NCI-H1417 (cell line): ENCODE results near the gene PHF21A.

Experiments used
- DNase-seq, 3 experiments: peaks; one replicate each; lab custom pipeline; 2025; lab: John Stamatoyannopoulos, UW

PHF21A gene

DNA sequence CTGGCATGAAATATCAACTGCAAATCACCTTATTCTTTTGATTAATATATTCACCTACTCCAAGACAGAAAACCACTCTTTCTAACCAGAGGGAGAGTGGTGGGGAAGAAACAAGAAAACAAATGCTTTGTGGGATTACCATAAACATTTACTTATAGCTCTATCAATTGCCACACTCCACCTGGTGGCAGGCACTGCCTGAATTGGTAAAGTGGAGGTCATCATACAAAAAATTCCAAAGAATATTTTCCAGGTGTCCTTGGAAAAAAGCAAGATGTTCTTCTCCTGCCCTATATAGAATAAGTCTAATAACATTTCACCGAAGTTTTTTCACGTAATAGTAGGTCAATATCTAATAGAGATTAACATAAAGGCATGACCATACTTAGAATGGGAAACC lies 45.3 kb downstream of the PHF21A start:
- peak in 1 of 3 experiments; percentile 5 for DNase-seq

DNA sequence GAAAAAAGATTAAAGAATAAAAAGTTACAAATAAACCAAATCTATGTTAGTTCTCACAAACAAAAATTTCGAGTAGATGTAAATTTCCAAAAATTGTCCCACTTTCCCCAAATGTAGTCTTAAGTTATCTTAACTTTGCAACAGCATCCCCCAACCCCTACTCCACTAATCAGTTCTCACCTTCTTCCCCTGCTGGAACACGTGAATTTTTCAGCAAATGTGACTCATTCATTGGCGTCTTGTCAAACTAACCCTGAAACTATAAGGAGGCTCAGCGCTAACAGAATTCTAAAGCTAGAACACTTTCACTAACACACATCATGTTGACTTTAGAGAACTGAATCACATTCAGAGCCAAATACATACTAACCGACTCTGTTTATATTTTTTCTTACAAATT lies 46.1 kb downstream of the PHF21A start:
- no peak for DNase-seq

DNA sequence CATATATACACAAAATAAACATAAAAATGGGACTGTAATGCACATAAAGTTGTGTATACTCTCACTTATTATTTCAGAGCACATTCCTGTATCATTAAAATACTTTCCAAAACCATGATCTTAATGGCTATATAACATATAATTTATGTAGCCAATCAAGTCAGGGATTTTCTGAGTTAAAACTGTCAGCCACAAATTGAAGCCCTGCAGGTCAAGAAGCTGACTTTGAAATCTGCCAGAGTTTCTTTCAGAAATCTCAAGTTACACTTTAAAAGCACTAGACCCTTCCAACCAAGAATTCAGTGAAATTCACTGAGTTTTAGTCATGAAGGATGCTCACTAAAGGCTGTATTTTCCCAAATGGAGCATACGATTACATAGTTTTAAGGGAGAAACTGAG lies 47.6 kb downstream of the PHF21A start:
- DNase-seq = no peak

DNA sequence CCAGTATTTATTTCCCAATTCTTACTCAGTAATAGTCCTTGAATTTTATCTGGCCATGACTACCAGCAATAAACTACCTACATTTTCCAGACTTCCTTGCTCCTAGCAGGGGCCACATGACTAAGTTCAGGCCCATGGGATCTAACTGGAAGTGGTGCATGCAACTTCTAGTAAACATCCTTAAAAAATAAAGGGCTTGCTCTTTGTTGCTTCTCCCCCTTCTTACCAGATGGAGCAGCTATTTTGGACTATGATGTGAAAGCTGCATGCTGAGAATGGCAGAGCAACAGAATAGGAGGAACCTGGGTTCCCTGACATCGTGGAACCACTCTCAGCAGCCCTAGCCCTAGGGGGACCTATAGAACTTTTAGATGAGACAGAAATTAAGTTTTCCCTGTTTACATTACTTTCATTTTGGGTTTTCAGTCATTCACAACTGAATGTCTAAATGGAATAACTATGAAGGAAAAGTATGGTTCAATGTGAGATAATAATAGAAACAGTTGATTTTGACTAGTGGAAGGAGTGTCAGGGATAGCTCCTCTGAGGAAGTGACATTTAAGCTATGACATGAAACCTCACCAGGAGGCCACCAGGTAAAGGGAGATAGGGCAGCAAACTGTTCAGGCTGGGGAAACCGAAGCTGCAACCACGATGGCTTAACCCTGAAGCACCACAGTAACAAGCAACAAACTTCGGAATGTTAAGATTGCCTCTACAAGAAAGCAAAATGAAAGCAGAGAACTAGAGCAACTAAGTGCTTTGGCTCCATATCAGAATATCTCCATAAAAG lies 48.9 kb downstream of the PHF21A start:
- no peak for DNase-seq

DNA sequence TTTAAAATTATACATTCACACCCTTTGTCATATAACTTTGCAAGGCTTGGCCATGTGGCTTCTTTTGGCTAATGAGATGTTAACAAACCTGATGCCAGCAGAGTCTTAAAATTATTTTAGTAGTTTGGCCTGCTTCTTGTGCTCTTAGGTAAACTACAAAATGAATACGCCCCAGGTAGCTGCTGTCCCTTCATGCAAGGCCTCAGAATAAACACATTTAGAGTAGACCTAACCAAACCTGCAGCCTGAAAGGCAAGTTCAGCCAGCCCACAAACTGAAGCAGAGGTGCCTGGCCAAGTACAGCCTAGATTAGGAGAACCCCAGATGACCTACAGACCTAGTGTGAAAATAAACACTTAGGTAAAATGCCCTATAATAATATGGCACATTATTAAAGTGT lies 50.2 kb downstream of the PHF21A start:
- DNase-seq = no peak

DNA sequence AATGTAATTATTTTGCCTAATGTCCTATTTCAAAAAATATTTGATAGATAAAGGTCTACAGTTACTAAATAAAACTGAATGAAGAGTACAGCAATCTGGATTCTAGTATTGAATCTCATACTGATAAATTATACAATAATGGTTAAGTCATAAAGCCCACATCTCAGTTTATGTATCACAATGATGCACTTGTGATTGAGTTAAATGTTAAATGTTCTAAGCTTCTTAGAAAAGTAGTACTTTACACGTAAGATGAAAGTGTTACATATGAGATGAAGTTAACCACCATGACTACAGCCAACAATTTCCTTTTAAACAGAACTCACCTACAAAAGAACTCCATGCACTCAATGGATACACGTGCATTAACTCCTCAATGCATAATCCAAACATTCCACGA lies 51.7 kb downstream of the PHF21A start:
- DNase-seq = no peak

DNA sequence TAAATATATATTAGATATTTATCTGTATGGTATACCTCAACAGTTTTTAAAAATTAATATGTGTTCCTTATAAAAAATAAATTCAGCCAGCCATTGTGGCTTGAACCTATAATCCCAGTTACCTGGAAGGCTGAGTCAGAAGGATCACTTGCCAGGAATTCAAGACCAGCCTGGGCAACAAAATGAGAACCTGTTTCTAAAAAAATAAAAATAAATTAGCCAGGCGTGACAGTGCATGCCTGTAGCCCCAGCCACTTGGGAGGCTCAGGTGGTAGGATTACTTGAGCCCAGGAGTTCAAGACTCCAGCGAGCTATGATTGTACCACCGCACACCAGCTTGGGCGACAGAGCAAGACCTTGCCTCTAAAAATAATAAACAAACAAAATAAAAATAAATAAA lies 54.9 kb downstream of the PHF21A start:
- no peak for DNase-seq

DNA sequence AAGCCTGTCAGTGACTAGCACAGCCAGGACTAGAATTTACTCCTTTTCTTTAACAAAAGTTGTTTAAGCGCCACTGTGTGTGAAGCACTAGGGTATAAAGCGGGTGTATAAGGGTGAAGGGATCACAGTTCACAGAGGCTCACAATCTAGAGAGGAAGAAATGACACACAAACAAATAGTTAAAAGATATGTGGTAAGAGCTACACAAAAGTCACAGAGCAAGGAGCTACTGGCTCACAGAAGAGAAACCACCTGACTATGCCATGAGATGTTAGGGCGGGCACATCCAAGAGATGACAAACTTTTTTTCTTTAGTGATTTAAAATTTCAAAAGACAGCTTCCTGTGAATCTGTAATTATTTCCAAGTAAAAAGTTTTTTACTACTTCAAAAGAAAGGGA lies 55.6 kb downstream of the PHF21A start:
- no peak for DNase-seq

DNA sequence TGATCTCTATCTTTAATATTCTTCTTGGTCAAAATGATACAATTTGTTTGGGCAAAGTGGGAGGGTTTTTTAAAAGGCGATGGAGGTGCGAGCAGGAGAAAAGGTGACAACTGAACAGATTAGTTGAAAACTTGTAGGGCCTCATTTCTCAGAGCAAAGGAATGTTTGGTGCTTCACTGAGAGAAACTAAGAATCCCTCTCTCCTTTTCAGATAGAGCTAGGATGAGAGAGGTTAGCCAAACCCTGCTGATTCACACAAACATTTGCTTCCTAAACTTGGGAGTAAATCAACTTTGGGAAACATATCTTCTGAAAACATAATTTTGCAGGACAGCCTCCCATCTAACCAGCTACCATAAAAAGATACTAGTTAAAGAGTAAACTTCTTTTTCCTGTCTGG lies 57.0 kb downstream of the PHF21A start:
- DNase-seq = no peak

DNA sequence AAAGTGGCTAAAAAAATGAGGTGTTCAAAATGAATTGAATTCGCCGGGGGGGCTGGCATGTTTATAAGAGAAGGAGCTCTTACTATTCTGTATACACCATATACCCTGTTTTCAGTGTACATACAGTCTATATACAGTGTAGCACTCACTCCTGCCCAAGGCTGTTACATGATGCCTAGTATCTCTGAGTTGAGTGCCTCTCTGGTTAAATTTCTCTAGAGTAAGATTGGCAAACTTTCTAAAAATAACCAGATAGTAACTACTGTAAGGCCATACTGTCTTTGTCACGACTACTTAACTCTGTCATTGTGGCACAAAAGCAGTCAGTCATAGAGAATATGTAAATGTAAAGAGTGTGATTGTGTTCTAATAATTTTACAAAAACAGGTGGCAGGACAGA lies 58.1 kb downstream of the PHF21A start:
- no peak for DNase-seq

DNA sequence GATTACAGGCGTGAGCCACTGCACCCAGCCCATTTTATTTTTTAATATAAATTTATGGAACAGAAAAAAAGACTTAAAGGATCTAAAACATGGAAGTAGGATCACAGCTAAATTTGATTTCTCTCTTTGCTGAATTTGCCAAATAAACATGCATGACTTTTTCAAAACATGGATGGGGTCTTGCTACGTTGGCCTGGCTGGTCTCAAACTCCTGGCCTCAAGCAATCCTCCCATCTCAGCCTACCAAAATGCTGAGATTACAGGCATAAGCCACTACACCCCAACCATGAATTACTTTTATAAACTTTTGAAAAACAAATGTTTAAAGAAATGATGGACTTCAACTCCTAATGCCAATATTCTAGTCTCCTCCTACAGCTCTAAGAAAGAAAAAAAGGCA lies 61.2 kb downstream of the PHF21A start:
- DNase-seq = no peak

DNA sequence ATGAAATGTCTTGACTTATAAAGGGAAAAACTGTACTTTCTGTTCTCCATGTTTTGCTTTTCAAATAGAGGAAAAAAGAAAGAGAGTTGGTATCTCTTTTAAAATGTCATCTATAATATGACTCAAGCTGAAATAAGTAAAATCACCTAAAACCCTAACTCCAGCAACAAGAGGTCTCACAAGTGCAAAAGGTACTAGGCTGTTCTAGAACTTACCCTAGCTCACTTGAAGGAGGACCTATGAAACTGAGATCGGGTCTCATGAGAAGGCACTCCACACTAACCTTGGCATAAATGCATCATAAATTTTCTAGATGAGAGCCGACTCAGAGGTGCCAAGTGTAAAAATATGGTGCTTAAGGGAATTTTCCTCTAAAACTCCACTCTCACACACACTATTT lies 63.8 kb downstream of the PHF21A start:
- no peak for DNase-seq

DNA sequence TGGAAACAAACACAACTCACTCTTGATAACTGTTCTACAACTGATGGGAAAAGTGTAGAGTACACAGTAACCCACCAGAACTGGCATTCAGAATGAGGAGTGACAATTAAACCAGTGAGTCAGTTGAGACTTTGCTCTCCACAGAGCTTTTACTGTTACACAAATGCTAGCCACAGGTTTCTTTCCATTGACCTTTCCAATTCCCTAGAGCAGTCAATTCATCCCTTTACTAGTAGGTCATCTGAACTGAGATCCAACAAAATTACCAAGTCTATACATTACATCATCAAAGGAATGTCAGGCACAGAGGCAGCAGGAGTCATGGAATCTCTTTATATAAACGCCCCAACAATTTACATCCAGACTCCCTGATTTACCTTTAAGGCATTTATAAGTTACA lies 65.9 kb downstream of the PHF21A start:
- no peak for DNase-seq

DNA sequence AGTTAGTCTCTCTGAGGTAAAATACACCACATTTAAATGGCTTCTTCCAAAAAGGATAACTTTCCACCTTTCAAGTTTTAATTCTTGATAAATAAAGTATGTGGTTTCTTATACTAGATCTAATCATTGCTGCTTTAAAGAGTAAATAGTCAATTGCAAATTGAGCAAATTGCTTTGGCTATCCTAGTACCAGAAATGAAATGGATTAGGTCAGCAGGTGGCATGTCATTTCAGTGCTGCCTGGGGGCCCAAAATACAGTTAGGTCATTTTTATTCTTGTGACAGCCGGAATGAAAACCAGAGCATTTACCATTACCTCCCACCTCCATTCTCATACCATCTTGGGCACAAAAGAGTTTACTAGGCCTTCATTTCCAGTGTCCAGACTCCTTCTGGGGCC lies 70.2 kb downstream of the PHF21A start:
- peak in 1 of 3 experiments; percentile 36 for DNase-seq

DNA sequence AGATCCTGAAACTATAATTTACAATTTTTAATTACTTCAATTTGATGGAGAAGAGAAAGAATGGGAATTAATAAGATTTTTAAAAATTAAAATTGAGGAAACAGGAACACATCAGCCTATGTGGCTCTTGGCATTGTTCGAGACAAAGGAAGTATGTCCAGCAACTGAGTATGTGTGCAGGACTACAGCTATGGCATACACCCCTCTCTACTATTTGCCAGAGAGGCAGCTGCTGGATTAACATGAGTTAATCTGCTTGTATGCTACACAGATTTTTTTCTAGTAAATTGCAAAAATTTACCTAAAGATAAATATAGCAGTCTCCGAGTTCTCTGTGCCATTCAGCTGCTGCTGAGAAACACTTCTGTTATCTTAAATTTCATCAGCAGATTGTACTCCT lies 70.6 kb downstream of the PHF21A start:
- no peak for DNase-seq

DNA sequence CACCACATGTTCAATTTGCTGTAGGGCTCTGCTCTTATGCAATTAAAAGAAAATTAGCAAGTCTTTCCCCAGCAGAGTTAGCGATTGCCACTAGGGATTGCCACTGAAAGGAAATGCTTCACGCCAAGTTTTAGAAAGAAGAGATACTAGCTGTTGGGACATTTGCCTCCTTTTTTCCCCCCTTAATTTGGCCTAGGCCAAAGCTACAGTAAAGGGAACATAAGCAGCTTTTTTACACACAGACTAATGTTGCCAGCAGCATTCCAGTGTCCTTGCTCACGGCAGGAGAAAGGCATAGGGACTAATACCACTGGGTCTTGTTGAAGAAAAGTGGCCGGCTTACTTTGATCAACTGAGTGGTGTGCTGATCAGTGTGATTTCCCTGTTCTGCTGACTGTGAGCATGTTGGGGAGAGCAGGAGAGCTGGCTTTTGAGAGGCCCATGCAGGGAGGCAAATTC lies 71.2 kb downstream of the PHF21A start:
- peak in 1 of 3 experiments; percentile 44 for DNase-seq

DNA sequence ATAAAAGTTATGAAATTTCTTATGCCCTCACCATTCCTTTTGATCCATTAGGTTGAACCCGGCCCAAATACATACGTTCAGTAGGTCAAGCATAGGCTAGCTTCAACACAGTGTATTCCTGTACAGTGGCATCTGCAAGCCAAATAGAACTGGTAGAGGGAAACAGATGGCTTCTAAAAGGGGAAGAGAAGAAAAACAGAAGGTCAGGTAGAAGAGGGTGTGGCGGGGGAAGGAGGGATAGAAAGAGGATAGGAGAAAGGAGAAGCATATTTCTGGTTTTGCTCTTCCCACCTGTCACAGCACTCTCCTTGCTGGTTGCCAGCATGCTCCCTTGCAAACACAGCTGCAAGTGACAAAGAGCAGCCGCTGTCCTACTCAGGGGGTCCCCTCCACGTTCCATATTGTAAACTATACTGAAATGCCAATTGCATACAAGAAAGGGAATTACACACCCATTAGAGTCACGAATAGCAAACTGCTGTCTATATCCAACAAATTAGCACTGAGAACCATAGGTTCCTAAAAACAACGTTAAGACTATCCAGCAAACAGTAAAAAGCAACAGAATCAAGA lies 71.8 kb downstream of the PHF21A start:
- DNase-seq = peak in 2 of 3 experiments; percentile 12 to 61

DNA sequence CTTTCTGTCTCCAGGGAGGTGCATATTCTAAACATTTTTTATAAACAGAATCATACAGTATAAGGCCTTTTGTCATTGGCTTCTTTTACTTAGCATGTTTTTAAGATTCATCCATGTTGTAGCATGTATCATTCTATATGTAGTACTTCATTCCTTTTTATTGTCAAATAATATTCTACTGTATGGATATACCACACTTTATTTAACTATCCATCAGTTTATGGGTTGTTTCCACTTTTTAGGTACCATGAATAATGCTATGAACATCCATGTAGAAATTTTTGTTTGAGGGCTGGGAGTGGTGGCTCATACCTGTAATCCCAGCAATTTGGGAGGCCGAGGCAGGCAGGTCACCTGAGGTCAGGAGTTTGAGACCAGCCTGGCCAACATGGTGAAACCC lies 73.1 kb downstream of the PHF21A start:
- no peak for DNase-seq

DNA sequence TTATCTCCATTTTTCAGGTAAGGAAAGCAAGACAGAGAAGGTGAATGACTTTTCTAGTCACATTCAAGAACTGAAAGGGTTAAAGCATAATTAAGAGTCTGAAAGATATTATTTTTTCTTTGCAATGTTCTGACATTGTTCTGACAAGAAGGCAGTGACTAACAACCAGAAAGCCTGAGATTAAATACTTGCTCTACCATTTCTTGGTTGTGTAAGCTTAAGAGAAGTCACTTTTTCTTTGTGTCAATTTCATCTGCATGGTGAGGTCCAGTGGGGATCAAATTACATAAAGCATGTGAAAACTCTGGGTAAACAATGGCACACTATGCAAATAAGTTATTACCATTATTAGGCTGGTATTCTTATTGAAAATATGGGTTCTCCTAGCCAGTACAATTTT lies 73.7 kb downstream of the PHF21A start:
- peak in 1 of 3 experiments; percentile 20 for DNase-seq

DNA sequence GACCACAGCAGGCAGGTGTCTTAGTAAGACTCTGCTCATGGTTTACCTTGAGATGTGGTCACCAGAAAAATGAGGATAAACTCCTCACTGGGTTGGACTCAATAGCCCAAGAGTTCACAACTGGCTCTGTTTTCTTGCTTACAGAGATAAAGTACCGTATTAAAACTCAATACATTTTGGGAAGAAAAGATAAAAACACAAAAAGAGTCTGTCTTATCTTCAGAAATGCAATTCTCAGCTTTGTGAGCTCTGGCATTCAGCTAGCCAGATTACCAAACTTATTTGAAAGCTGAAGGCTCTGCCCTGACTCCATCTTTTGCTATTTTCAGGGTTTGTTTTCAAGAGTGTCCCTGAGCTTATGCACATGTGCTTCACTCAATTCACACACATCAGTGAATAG lies 75.4 kb downstream of the PHF21A start:
- DNase-seq = no peak

DNA sequence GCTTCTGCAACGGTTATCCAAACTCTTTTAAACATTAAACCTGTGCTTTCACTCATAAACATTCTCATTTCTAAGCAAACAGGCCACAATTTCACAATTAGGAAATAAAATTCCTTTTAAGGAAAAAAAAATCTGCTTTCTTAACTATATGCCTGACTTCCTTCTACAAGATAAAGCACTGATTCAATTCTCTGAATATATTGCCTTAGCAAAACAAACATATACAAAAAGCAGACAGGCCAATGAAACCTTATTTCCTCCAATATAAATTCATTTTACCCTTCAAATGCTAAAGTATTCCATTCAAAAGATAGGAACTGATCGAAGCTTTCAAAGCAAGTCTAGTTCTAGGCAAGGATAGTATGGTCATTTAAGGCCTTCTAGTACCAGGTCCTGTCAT lies 76.7 kb downstream of the PHF21A start:
- no peak for DNase-seq

DNA sequence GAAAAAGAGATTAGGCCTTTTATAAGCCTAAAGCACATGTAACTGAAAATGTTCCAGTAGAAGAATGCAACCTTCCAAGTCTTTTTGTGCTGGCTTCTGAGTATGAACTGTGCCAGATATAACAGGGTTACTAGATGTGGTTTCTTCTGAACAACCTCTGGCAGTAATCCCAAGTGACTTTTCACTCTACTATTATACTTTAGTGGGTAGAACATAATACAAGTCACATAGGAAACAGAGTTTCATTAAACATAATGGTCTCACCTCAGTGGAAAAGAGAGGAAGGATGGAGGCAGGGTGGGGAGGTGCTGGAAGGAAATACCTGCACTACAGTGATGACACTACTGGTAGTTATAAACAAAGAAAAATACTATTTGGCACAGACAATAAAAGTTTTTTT lies 81.3 kb downstream of the PHF21A start:
- no peak for DNase-seq

DNA sequence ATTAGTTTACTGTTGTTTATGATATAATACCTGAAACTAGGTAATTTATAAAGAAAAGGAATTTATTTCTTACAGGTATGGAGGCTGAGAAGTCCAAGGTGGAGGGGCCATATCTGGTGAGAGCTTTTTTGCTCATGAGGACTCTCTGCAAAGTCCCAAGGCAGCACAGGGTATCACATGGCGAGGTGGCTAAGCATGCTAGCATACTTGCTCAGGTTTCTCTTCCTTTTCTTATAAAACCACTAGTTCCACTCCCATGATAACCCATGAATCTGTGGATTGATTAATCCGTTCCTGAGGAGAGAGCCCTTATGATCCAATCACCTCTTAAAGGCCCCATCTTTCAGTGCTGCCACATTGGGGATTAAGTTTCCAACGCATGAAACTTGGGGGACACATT lies 82.7 kb downstream of the PHF21A start:
- no peak for DNase-seq

DNA sequence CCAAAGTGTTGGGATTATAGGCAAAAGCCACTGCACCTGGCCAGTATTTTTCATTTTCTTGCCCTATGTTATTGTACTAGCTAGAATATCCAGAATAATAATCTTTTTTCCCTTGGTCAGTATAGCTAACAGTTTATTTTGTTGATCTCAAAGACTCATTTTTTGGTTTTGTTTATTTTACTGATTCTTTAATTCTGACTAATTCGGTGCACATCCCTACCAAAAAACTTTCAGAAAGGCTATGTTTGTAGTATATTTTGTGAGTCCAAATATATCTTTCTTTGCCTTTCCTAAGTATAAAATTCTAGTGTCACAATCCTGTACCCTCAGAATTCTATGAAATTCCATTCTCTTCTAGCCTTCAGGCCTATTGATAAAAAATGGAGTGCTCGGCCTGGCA lies 84.3 kb downstream of the PHF21A start:
- DNase-seq = no peak
